Measurements from ENCODE around the gene HSPD1.

The HSPD1 gene

GRCh38 chr2:197445746-197446145 lies 53.9 kb downstream of the HSPD1 start:
- no peak for DNase-seq (ENCODE audit: low read depth)
- TF ChIP-seq CTCF (IDR thresholded peaks at IDR 0.05; ENCODE audit: control insufficient read depth, extremely low read depth, insufficient read depth), result no peak
- H3K4me3 ChIP-seq (ENCODE audit: low read depth, low read length), result no peak overlapping the region

- no peak for TF ChIP-seq CTCF (IDR thresholded peaks at IDR 0.05; ENCODE audit: control insufficient read depth, extremely low read depth, insufficient read depth)
- no peak overlapping the region for H3K4me3 ChIP-seq (ENCODE audit: low read depth, low read length)
- DNase-seq (ENCODE audit: low read depth), result no peak
Observed at GRCh38 chr2:197442857-197443256, 56.8 kb downstream of the HSPD1 start.

- DNase-seq (ENCODE audit: low read depth), result no peak
- no peak for TF ChIP-seq CTCF (IDR thresholded peaks at IDR 0.05; ENCODE audit: control insufficient read depth, extremely low read depth, insufficient read depth)
Observed at GRCh38 chr2:197437380-197437779, 62.3 kb downstream of the HSPD1 start.

More at GRCh38 chr2:197437380-197437779, 62.3 kb downstream of the HSPD1 start:
- no peak overlapping the region for H3K4me3 ChIP-seq (ENCODE audit: low read depth, low read length)

Data from LNCaP clone FGC (cell line).